NCI-H2196 treated with DMSO at 0.1 percent for 48 hours (cell line): Measurements from ENCODE around the gene TFEC.
"Not testable (repeated sequence)": the region's sequence is repeated elsewhere in the genome, so short reads cannot be mapped to it uniquely, and the experiment has no call there.

Experiments used
- DNase-seq: peaks from one replicate; lab custom pipeline; 2025; ENCODE audit not compliant: unreplicated experiment; lab: John Stamatoyannopoulos, UW

TFEC gene

GRCh38 chr7:116030651-116031276 is at the start of gene TFEC:
TSS of gene TFEC (minus strand) at chr7:116030763. CDS start at chr7:115984441, 46,322 bp downstream.
- no peak for DNase-seq

GRCh38 chr7:116075351-116076145 is 45.0 kb upstream of the TFEC start:
- DNase-seq, result no peak

GRCh38 chr7:116071629-116072028 is 41.1 kb upstream of the TFEC start:
- DNase-seq, result no peak

GRCh38 chr7:116064179-116064578 is 33.6 kb upstream of the TFEC start:
- DNase-seq, result no peak

GRCh38 chr7:116062666-116063065 is 32.1 kb upstream of the TFEC start:
- DNase-seq, result no peak

GRCh38 chr7:116052006-116052405 is 21.4 kb upstream of the TFEC start:
- no peak for DNase-seq

GRCh38 chr7:116047261-116047660 is 16.7 kb upstream of the TFEC start:
- DNase-seq, result not testable (repeated sequence)

GRCh38 chr7:116045532-116045931 is 15.0 kb upstream of the TFEC start:
- DNase-seq, result no peak

GRCh38 chr7:116041615-116042014 is 11.1 kb upstream of the TFEC start:
- DNase-seq, result no peak

- no peak for DNase-seq
Measured at GRCh38 chr7:116037401-116037800, 6.8 kb upstream of the TFEC start.

GRCh38 chr7:116034411-116034810 is 3.8 kb upstream of the TFEC start:
- DNase-seq, result no peak

GRCh38 chr7:116032886-116033285 is 2.3 kb upstream of the TFEC start:
- no peak for DNase-seq

GRCh38 chr7:116028787-116029186 is 1.8 kb downstream of the TFEC start:
- DNase-seq, result no peak

- DNase-seq, result no peak
Measured at GRCh38 chr7:116027786-116028185, 2.8 kb downstream of the TFEC start.

- no peak for DNase-seq
Measured at GRCh38 chr7:116024826-116025809, 5.4 kb downstream of the TFEC start.

GRCh38 chr7:116021237-116021636 is 9.3 kb downstream of the TFEC start:
- no peak for DNase-seq

GRCh38 chr7:116018731-116019130 is 11.8 kb downstream of the TFEC start:
- DNase-seq, result no peak

- DNase-seq, result no peak
Measured at GRCh38 chr7:116013675-116014074, 16.9 kb downstream of the TFEC start.

- no peak for DNase-seq
Measured at GRCh38 chr7:116011584-116011983, 19.0 kb downstream of the TFEC start.

- not testable (repeated sequence) for DNase-seq
Measured at GRCh38 chr7:116004762-116005161, 25.8 kb downstream of the TFEC start.

GRCh38 chr7:115997221-115997620 is 33.3 kb downstream of the TFEC start:
- no peak for DNase-seq
